ENCODE results near the gene SPINT4.

SPINT4 gene

DNA sequence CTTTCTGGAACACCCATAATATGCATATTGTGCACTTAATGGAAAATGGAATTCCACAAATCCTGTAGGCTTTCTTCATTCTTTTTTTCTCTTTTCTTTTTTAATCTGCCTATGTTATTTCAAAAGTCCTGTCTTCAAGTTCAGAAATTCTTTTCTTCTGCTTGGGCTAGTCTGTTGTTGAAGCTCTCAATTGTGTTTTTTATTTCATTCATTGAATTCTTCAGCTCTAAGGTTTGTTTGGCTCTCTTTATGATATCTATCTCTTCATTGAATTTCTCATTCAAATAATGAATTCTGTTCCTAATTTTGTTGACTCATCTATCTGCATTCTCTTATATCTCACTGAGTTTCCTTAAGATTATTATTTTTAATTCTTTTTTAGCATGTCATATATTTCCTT, 10.1 kb downstream of the SPINT4 start:
- Histone ChIP-seq H3K27ac (no peak overlapping the region), H3K4me1 (no peaks in the 10 kb centered on the region), H3K9me3 (peaks cover 0 to 10% (median 0%) of the 10 kb centered on the region in 3 donors), H3K4me3 (no peak overlapping the region), H3K27me3 (no peaks in the 10 kb centered on the region), H3K36me3 (no peaks in the 10 kb centered on the region)
- DNase-seq = no peak
- TF ChIP-seq, protein P1, sequence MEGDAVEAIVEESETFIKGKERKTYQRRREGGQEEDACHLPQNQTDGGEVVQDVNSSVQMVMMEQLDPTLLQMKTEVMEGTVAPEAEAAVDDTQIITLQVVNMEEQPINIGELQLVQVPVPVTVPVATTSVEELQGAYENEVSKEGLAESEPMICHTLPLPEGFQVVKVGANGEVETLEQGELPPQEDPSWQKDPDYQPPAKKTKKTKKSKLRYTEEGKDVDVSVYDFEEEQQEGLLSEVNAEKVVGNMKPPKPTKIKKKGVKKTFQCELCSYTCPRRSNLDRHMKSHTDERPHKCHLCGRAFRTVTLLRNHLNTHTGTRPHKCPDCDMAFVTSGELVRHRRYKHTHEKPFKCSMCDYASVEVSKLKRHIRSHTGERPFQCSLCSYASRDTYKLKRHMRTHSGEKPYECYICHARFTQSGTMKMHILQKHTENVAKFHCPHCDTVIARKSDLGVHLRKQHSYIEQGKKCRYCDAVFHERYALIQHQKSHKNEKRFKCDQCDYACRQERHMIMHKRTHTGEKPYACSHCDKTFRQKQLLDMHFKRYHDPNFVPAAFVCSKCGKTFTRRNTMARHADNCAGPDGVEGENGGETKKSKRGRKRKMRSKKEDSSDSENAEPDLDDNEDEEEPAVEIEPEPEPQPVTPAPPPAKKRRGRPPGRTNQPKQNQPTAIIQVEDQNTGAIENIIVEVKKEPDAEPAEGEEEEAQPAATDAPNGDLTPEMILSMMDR (IDR thresholded peaks at IDR 0.05) = no peak
- intact Hi-C loops (cut with DNase I; ENCODE audit: low total_unique reads) = no loop called here

GRCh38 chr20:45735552-45735951, 13.4 kb downstream of the SPINT4 start:
- Histone ChIP-seq H3K9me3 (peaks cover 0 to 10% (median 0%) of the 10 kb centered on the region in 3 donors), H3K27me3 (no peaks in the 10 kb centered on the region), H3K27ac (no peak overlapping the region), H3K4me1 (no peaks in the 10 kb centered on the region), H3K36me3 (no peaks in the 10 kb centered on the region), H3K4me3 (no peak overlapping the region)
- TF ChIP-seq, protein P1 (IDR thresholded peaks at IDR 0.05) = no peak
- no peak for DNase-seq
- intact Hi-C loops (cut with DNase I; ENCODE audit: low total_unique reads) = no loop called here

- DNase-seq = no peak
- TF ChIP-seq, protein P1 (IDR thresholded peaks at IDR 0.05) = no peak
Measured at GRCh38 chr20:45735988-45736387, 13.8 kb downstream of the SPINT4 start.

GRCh38 chr20:45742596-45742995, 20.4 kb downstream of the SPINT4 start:
- DNase-seq = no peak
- Histone ChIP-seq H3K9me3 (no peaks in the 10 kb centered on the region), H3K4me1 (no peaks in the 10 kb centered on the region), H3K27me3 (no peaks in the 10 kb centered on the region), H3K27ac (no peak overlapping the region), H3K36me3 (no peaks in the 10 kb centered on the region), H3K4me3 (no peak overlapping the region)
- TF ChIP-seq, protein P1 (IDR thresholded peaks at IDR 0.05) = no peak
- intact Hi-C loops (cut with DNase I; ENCODE audit: low total_unique reads) = no loop called here

More at GRCh38 chr20:45735988-45736387, 13.8 kb downstream of the SPINT4 start:
- Histone ChIP-seq H3K27me3 (no peaks in the 10 kb centered on the region), H3K4me3 (no peak overlapping the region), H3K9me3 (peaks cover 0 to 10% (median 0%) of the 10 kb centered on the region in 3 donors), H3K4me1 (no peaks in the 10 kb centered on the region), H3K27ac (no peak overlapping the region), H3K36me3 (no peaks in the 10 kb centered on the region)
- intact Hi-C loops (cut with DNase I; ENCODE audit: low total_unique reads) = no loop called here

GRCh38 chr20:45745015-45745414, 22.9 kb downstream of the SPINT4 start:
- intact Hi-C loops (cut with DNase I; ENCODE audit: low total_unique reads) = no loop called here
- TF ChIP-seq, protein P1 (IDR thresholded peaks at IDR 0.05) = no peak
- no peak overlapping the region for H3K4me3 ChIP-seq

GRCh38 chr20:45751721-45752120, 29.6 kb downstream of the SPINT4 start:
- Histone ChIP-seq H3K9me3 (no peaks in the 10 kb centered on the region), H3K27me3 (no peaks in the 10 kb centered on the region), H3K36me3 (no peaks in the 10 kb centered on the region), H3K4me3 (no peak overlapping the region), H3K27ac (no peak overlapping the region), H3K4me1 (no peaks in the 10 kb centered on the region)
- TF ChIP-seq, protein P1 (IDR thresholded peaks at IDR 0.05) = no peak
- intact Hi-C loops (cut with DNase I; ENCODE audit: low total_unique reads) = no loop called here
- DNase-seq = no peak

More at GRCh38 chr20:45745015-45745414, 22.9 kb downstream of the SPINT4 start:
- no peaks in the 10 kb centered on the region for H3K27me3 ChIP-seq
- H3K27ac ChIP-seq = no peak overlapping the region
- no peaks in the 10 kb centered on the region for H3K36me3 ChIP-seq
- no peaks in the 10 kb centered on the region for H3K4me1 ChIP-seq
- DNase-seq = no peak
- no peaks in the 10 kb centered on the region for H3K9me3 ChIP-seq

All from tibial artery (tissue), 4 donors.